Measurements from ENCODE around the gene PPEF2. TPM values are rescaled to one million over a fixed set of nuclear protein-coding genes. Genes with fewer than 3 reads are reported as not detected.
"Not testable (repeated sequence)": the region's sequence is repeated elsewhere in the genome, so short reads cannot be mapped to it uniquely, and the experiment has no call there.

The PPEF2 gene
- total RNA-seq, 3 donors from 2014 or later: 0.15 to 0.33 TPM; not detected in 1

GRCh38 chr4:75912968-75913367 lies 10.7 kb upstream of the PPEF2 start:
- H3K27me3 ChIP-seq: no peaks in the 10 kb centered on the region
- H3K4me3 ChIP-seq: no peak overlapping the region
- H3K4me1 ChIP-seq: no peaks in the 10 kb centered on the region
- intact Hi-C loops (cut with DNase I; ENCODE audit: low total_unique reads): no loop called here
- TF ChIP-seq CTCF (IDR thresholded peaks at IDR 0.05) (no peak), POLR2A (IDR thresholded peaks at IDR 0.05) (no peak), POLR2AphosphoS5 (IDR thresholded peaks at IDR 0.05) (no peak)
- H3K27ac ChIP-seq: no peak overlapping the region
- H3K36me3 ChIP-seq: no peaks in the 10 kb centered on the region
- no peaks in the 10 kb centered on the region for H3K9me3 ChIP-seq
- no peak for DNase-seq (ENCODE audit: low spot score in 2 of 2)

GRCh38 chr4:75910831-75911230 lies 8.6 kb upstream of the PPEF2 start:
- H3K9me3 ChIP-seq; H3K4me1 ChIP-seq; intact Hi-C loops (cut with DNase I; ENCODE audit: low total_unique reads); DNase-seq (ENCODE audit: low spot score in 2 of 2); H3K27me3 ChIP-seq; H3K27ac ChIP-seq; H3K4me3 ChIP-seq; H3K36me3 ChIP-seq: not testable (repeated sequence)

- Histone ChIP-seq H3K27ac (no peak overlapping the region), H3K4me1 (no peaks in the 10 kb centered on the region), H3K36me3 (no peaks in the 10 kb centered on the region), H3K9me3 (no peaks in the 10 kb centered on the region), H3K4me3 (no peak overlapping the region), H3K27me3 (no peaks in the 10 kb centered on the region)
- TF ChIP-seq POLR2AphosphoS5 (IDR thresholded peaks at IDR 0.05) (no peak), POLR2A (IDR thresholded peaks at IDR 0.05) (no peak), CTCF (IDR thresholded peaks at IDR 0.05) (no peak)
- intact Hi-C loops (cut with DNase I; ENCODE audit: low total_unique reads): no loop called here
- DNase-seq (ENCODE audit: low spot score in 2 of 2): no peak
Measured at GRCh38 chr4:75909405-75909804, 7.2 kb upstream of the PPEF2 start.

- Histone ChIP-seq H3K27me3 (no peaks in the 10 kb centered on the region), H3K4me1 (no peaks in the 10 kb centered on the region), H3K4me3 (no peak overlapping the region), H3K36me3 (no peaks in the 10 kb centered on the region), H3K27ac (no peak overlapping the region), H3K9me3 (no peaks in the 10 kb centered on the region)
- DNase-seq (ENCODE audit: low spot score in 2 of 2): no peak
- TF ChIP-seq POLR2A (IDR thresholded peaks at IDR 0.05) (no peak), POLR2AphosphoS5 (IDR thresholded peaks at IDR 0.05) (no peak), CTCF (IDR thresholded peaks at IDR 0.05) (no peak)
- intact Hi-C loops (cut with DNase I; ENCODE audit: low total_unique reads): no loop called here
Measured at GRCh38 chr4:75908555-75908954, 6.3 kb upstream of the PPEF2 start.

- no peaks in the 10 kb centered on the region for H3K4me1 ChIP-seq
- H3K36me3 ChIP-seq: no peaks in the 10 kb centered on the region
- no peak overlapping the region for H3K27ac ChIP-seq
- no peaks in the 10 kb centered on the region for H3K27me3 ChIP-seq
- TF ChIP-seq CTCF (IDR thresholded peaks at IDR 0.05): no peak
- TF ChIP-seq POLR2AphosphoS5 (IDR thresholded peaks at IDR 0.05): no peak
- no peak for TF ChIP-seq POLR2A (IDR thresholded peaks at IDR 0.05)
- intact Hi-C loops (cut with DNase I; ENCODE audit: low total_unique reads): no loop called here
- no peak overlapping the region for H3K4me3 ChIP-seq
- H3K9me3 ChIP-seq: no peaks in the 10 kb centered on the region
- no peak for DNase-seq (ENCODE audit: low spot score in 2 of 2)
Measured at GRCh38 chr4:75907966-75908365, 5.7 kb upstream of the PPEF2 start.

GRCh38 chr4:75904076-75904475 lies 1.8 kb upstream of the PPEF2 start:
- no peak for DNase-seq (ENCODE audit: low spot score in 2 of 2)
- no peaks in the 10 kb centered on the region for H3K27me3 ChIP-seq
- TF ChIP-seq POLR2A (IDR thresholded peaks at IDR 0.05) (no peak), POLR2AphosphoS5 (IDR thresholded peaks at IDR 0.05) (no peak), CTCF (IDR thresholded peaks at IDR 0.05) (no peak)
- intact Hi-C loops (cut with DNase I; ENCODE audit: low total_unique reads): no loop called here
- no peaks in the 10 kb centered on the region for H3K4me1 ChIP-seq
- H3K27ac ChIP-seq: no peak overlapping the region
- H3K9me3 ChIP-seq: no peaks in the 10 kb centered on the region
- H3K36me3 ChIP-seq: no peaks in the 10 kb centered on the region
- H3K4me3 ChIP-seq: no peak overlapping the region
